Small intestine (tissue), 7 donors: ENCODE data around the gene PLA2G4F. TPM values are rescaled to one million over a fixed set of nuclear protein-coding genes. Genes with fewer than 3 reads are reported as not detected.
A peak's percentile ranks its signal among the peaks of the same experiment; 100 is the strongest.

Experiments used
- DNase-seq, 2 donors: peaks; one replicate each; pipeline versions ENCODE4 v3.0.0 to v3.0.0-alpha.2; 2013
- FAIRE-seq: peaks from 2 replicates; lab custom pipeline; 2012; peaks lifted over from hg19 to GRCh38; lab: Jason Lieb, UNC
- H3K27ac ChIP-seq, 3 donors: one replicate each; pipeline ENCODE4 v1.5.1; 2013; ENCODE audit warnings: low read length in 2 of 3, mild to moderate bottlenecking in 2 of 3, control low read depth in 1 of 3, inconsistent platforms in 1 of 3, low read depth in 1 of 3, moderate library complexity in 1 of 3
- H3K27me3 ChIP-seq, 3 donors: one replicate each; pipeline ENCODE4 v1.6.1; 2013; ENCODE audit warnings: low read length in 3 of 3, inconsistent platforms in 1 of 3; ENCODE audit not compliant: control insufficient read depth in 3 of 3, insufficient read depth in 3 of 3
- H3K36me3 ChIP-seq, 3 donors: one replicate each; pipeline ENCODE4 v1.6.1; 2013; ENCODE audit warnings: low read length in 3 of 3, inconsistent platforms in 1 of 3, low read depth in 1 of 3, mild to moderate bottlenecking in 1 of 3, moderate library complexity in 1 of 3; ENCODE audit not compliant: control insufficient read depth in 3 of 3, insufficient read depth in 2 of 3
- H3K4me1 ChIP-seq, 3 donors: one replicate each; pipeline ENCODE4 v1.6.1; 2013; ENCODE audit warnings: low read length in 2 of 3, inconsistent platforms in 1 of 3, low read depth in 1 of 3, mild to moderate bottlenecking in 1 of 3, moderate library complexity in 1 of 3; ENCODE audit not compliant: control insufficient read depth in 3 of 3, insufficient read depth in 2 of 3
- H3K4me3 ChIP-seq, 3 donors: one replicate each; pipeline ENCODE4 v1.5.1; 2013; ENCODE audit warnings: low read length in 3 of 3, control low read depth in 1 of 3, inconsistent platforms in 1 of 3, low read depth in 1 of 3, mild to moderate bottlenecking in 1 of 3, moderate library complexity in 1 of 3
- H3K9me3 ChIP-seq, 2 donors: one replicate each; pipeline ENCODE4 v1.6.1; 2013; ENCODE audit warnings: low read depth in 1 of 2, low read length in 1 of 2; ENCODE audit not compliant: control insufficient read depth in 2 of 2, insufficient read depth in 1 of 2
- WGBS, 3 donors: extraction: QIAGEN DNeasy Blood & Tissue Kit; methylation state at CpG; one replicate each; pipeline ENCODE4 v1.1.7; 2013; 5-methylcytosine and 5-hydroxymethylcytosine counted together
- polyA plus RNA-seq, 4 donors: library from polyadenylated mRNA; stranded (reverse) in 3 of 4; unstranded in 1 of 4; fragments of 200-250 nt in 3 of 4; fragments of 120-200 nt in 1 of 4; gene quantifications; one replicate each; pipeline versions ENCODE4 v1.2.1 to v1.2.3, GENCODE V29; 2013
- donor health status: healthy with polysubstance abuse.
- donor health status: control.
- donor health status: control.
- donor health status: Bipolar disorder and iron deficiency.
- donor health status: healthy.

PLA2G4F gene
- polyA plus RNA-seq, 4 donors, result 3.2 to 27.5 (median 11.0) TPM

DNA sequence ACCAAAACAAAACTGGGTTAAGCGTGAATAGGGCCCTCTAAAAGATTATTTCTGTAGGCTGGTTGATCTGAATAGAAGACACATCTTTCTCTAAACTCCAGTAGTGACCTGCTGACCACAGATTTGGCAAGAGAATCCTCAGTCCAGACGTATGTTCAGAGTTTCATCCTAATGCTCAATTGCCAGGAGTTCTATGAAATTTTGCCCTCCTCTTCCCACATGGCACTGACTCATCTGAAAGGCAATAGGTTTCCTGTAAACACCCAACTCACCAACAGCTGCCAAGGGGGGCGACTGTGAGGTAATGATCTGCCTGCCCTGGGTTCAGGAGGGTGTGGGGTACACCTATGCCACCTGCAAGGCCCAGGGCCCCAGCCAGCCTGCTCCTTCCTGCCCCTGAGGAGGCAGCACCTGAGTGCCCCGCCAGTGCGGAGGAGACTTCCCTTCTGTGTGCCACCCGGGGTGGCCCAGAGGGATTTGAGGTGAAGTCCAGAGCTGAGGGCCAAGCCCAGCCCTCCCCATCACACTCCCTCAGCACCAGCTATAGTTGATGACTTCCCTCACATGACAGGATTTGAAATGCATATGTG, 53.7 kb downstream of the PLA2G4F start:
- no peaks in the 10 kb centered on the region for H3K36me3 ChIP-seq
- H3K4me1 ChIP-seq, result peaks cover 0 to 3% (median 3%) of the 10 kb centered on the region in 3 donors
- 57 to 65% (median 60%) methylated on average over 5 to 6 of the region's 6 CpGs for WGBS, 3 donors
- FAIRE-seq, result no peak
- no peak for DNase-seq
- no peaks in the 10 kb centered on the region for H3K27me3 ChIP-seq
- no peaks in the 10 kb centered on the region for H3K9me3 ChIP-seq
- no peak overlapping the region for H3K4me3 ChIP-seq
- H3K27ac ChIP-seq, result no peak overlapping the region

DNA sequence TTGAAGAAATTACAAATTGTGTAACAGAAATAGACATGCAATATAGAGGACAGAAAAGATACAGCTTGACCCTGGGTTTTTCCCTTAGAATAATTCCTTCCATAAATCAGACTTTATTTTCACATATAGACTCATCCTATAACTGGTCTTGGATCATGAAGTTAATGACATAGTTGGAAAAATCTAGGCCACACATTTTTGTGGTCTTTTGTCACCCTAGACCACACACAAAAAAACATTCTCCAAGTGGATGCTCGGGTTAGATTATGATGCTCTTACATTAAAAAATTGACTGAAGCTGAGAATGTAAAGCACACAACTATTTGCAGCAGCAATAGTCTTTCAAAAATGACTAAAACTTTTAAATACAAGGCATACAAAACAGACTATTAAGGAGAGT, 54.6 kb downstream of the PLA2G4F start:
- no peak for FAIRE-seq
- H3K27me3 ChIP-seq, result no peaks in the 10 kb centered on the region
- DNase-seq, result no peak
- H3K4me1 ChIP-seq, result no peaks in the 10 kb centered on the region
- no peaks in the 10 kb centered on the region for H3K9me3 ChIP-seq
- no peak overlapping the region for H3K4me3 ChIP-seq
- WGBS, 3 donors, result 66 to 79% (median 78%) methylated on average over 1 of the region's 1 CpG
- no peak overlapping the region for H3K27ac ChIP-seq
- H3K36me3 ChIP-seq, result no peaks in the 10 kb centered on the region

DNA sequence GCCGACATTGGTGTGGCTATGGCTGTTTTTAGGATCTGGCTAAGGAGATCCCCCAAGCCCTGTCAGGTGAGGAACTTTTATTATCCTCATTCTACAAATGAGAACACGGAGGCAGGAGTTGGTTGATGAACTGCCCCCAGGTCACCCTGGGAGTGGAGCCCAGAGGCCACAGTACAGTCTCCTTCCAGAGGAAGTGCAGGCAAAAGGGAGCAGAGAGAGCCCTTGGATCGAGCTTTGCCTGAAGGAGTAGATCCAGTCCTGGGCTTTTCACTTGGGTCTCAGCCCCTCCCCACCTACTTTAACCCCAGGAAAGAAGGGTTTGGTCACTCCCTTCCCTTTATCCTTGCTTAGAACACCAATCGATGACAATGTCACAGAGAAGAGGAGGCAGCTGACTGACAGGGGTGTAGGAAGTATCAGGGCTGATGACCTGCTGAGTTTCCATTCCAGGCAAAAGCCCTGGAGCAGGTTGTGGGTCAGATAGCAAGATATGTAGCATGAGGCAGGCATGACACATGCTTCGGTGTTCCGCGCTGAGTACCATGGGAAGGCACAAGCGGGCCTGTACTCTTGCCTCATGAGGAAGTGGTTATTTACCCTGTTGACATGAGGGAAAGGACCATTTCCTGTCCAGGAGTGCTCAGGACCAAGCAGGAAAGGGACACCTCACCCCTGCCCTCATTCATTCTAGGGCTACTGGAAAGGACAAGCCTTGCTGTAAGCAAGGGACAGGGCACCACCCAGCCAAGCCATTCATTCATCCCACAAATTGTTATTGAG, 56.2 kb downstream of the PLA2G4F start:
- H3K27ac ChIP-seq, result no peak overlapping the region
- H3K36me3 ChIP-seq, result no peaks in the 10 kb centered on the region
- H3K9me3 ChIP-seq, result no peaks in the 10 kb centered on the region
- DNase-seq (peak in 1 of 2 donors; percentile 38), FAIRE-seq (no peak)
- WGBS, 3 donors, result 66 to 69% (median 69%) methylated on average over 8 of the region's 8 CpGs
- H3K4me1 ChIP-seq, result no peaks in the 10 kb centered on the region
- H3K27me3 ChIP-seq, result no peaks in the 10 kb centered on the region
- H3K4me3 ChIP-seq, result no peak overlapping the region

DNA sequence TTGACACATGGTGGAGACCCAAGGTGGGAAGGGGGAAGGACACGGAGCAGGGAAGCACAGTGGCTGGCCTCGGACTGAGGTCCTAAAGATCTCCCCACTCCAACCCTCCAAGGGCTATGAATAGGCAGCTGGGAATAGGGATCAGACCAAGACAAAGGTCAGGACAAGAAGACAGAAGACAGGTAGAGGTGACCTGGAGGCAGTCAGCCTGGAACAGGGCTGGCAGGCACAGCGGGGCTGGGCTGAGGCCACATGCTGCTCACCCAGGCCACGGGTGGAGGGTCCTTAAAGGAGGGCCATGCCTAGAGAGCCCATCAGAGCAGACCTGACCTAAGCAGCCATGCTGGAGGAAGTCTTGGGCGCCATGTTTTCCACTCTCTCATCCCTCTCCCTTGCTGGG, 59.4 kb downstream of the PLA2G4F start:
- DNase-seq (no peak), FAIRE-seq (no peak)
- 89 to 96% (median 90%) methylated on average over 5 of the region's 5 CpGs for WGBS, 3 donors
- Histone ChIP-seq H3K36me3 (no peaks in the 10 kb centered on the region), H3K27me3 (no peaks in the 10 kb centered on the region), H3K9me3 (no peaks in the 10 kb centered on the region), H3K27ac (no peak overlapping the region), H3K4me1 (no peaks in the 10 kb centered on the region), H3K4me3 (no peak overlapping the region)

- Histone ChIP-seq H3K36me3 (no peaks in the 10 kb centered on the region), H3K4me1 (peaks cover 0 to 4% (median 0%) of the 10 kb centered on the region in 3 donors), H3K4me3 (no peak within 1 kb of the TSS), H3K27ac (no peak within 1 kb of the TSS), H3K9me3 (no peaks in the 10 kb centered on the region), H3K27me3 (no peaks in the 10 kb centered on the region)
- DNase-seq (no peak), FAIRE-seq (no peak)
- 45 to 61% (median 55%) methylated on average over 6 of the region's 6 CpGs for WGBS, 3 donors
Observed at GRCh38 chr15:42094512-42094963, 61.9 kb downstream of the PLA2G4F start, which contains the start of gene PLA2G4D. Gene PLA2G4D (minus strand): TSS chr15:42094562. CDS start chr15:42094459, 103 bp downstream.

DNA sequence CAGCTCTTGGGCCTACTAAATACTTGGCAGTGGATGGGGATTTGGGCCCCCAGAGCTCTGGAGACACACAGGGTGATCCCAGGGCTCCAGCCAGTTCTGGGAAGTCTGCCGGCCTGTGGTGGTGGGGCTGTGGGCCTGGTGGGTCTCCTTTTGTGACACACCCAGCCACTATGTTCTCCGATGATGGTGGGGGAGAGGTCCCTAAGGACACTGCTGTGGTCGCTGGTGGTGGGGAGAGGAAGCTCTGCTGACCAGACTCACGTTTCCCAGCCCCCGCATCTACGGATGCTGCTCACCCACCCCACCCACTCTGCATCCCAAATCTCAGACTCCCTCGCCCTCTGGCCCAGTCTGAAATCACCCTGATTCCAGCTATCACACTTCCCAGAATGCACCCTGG, 62.5 kb downstream of the PLA2G4F start:
- Histone ChIP-seq H3K4me3 (no peak overlapping the region), H3K4me1 (peaks cover 0 to 6% (median 0%) of the 10 kb centered on the region in 3 donors), H3K36me3 (no peaks in the 10 kb centered on the region), H3K9me3 (no peaks in the 10 kb centered on the region), H3K27me3 (no peaks in the 10 kb centered on the region), H3K27ac (no peak overlapping the region)
- no peak for FAIRE-seq
- no peak for DNase-seq
- WGBS, 3 donors, result 80 to 85% (median 84%) methylated on average over 7 of the region's 7 CpGs

GRCh38 chr15:42092398-42093318, 63.8 kb downstream of the PLA2G4F start:
- H3K9me3 ChIP-seq, result no peaks in the 10 kb centered on the region
- FAIRE-seq (no peak), DNase-seq (no peak)
- WGBS, 3 donors, result 73 to 79% (median 77%) methylated on average over 21 of the region's 21 CpGs
- H3K27me3 ChIP-seq, result no peaks in the 10 kb centered on the region
- no peak overlapping the region for H3K27ac ChIP-seq
- no peak overlapping the region for H3K4me3 ChIP-seq
- peaks cover 0 to 8% (median 0%) of the 10 kb centered on the region in 3 donors for H3K4me1 ChIP-seq
- H3K36me3 ChIP-seq, result no peaks in the 10 kb centered on the region
